D341Med (cell line): Measurements from ENCODE around the gene DMGDH.

Experiments used
- DNase-seq: peaks from one replicate; pipeline ENCODE4 v3.0.0; 2012; ENCODE audit warnings: low spot score

Gene DMGDH

GRCh38 chr5:78974011-78974410, 95.5 kb downstream of the DMGDH start:
- DNase-seq = no peak

- no peak for DNase-seq
These were observed 96.6 kb downstream of the DMGDH start for GRCh38 chr5:78972654-78973428.

GRCh38 chr5:78971998-78972397, 97.5 kb downstream of the DMGDH start:
- no peak for DNase-seq

- DNase-seq = no peak
These were observed 100.7 kb downstream of the DMGDH start for GRCh38 chr5:78968781-78969180.

GRCh38 chr5:78964889-78965288, 104.6 kb downstream of the DMGDH start:
- DNase-seq = no peak

GRCh38 chr5:78961743-78962142, 107.7 kb downstream of the DMGDH start:
- no peak for DNase-seq

- no peak for DNase-seq
These were observed 109.7 kb downstream of the DMGDH start for GRCh38 chr5:78959767-78960166.

- no peak for DNase-seq
These were observed 110.6 kb downstream of the DMGDH start for GRCh38 chr5:78958672-78959445.

GRCh38 chr5:78956901-78957300, 112.6 kb downstream of the DMGDH start:
- DNase-seq = no peak

- DNase-seq = no peak
These were observed 116.2 kb downstream of the DMGDH start for GRCh38 chr5:78953092-78953800.
